Stimulated activated CD4-positive, alpha-beta T cell treated with anti-CD3 and anti-CD28 coated beads, TNF-alpha, amount 100 ng/mL, for 4 hours (primary cell): ENCODE measurements around the gene DIAPH2.
"Not testable (repeated sequence)": the region's sequence is repeated elsewhere in the genome, so short reads cannot be mapped to it uniquely, and the experiment has no call there.

Source experiments
- DNase-seq, 3 experiments: peaks; one replicate each; pipeline ENCODE4 v3.0.0-alpha.2; 2020; ENCODE audit warnings: low read depth in 3 of 3

The DIAPH2 gene

DNA sequence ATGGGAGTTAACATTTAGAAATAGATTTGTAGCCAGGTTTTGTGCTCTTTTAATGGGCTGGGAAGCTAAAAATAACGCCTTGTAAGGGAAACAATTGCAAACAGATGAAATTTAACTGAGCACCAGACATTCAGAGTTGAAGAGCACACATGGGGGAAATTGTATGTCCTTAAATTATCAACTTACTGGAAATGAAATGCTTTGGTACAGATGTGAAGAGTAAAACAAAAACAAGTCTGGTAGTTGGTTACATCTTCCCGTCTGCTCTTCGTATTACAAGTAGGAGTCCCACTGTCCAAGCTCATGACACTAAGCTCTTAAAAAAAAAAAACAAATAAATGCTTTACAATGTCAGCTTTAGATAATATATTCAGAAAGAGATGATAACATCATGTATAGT is 139.5 kb downstream of the DIAPH2 start:
- DNase-seq, result no peak

GRCh38 chrX:96833333-96833732 is 148.7 kb downstream of the DIAPH2 start:
- DNase-seq, result no peak

- DNase-seq, result no peak
Observed at GRCh38 chrX:96834137-96834536, 149.5 kb downstream of the DIAPH2 start.

DNA sequence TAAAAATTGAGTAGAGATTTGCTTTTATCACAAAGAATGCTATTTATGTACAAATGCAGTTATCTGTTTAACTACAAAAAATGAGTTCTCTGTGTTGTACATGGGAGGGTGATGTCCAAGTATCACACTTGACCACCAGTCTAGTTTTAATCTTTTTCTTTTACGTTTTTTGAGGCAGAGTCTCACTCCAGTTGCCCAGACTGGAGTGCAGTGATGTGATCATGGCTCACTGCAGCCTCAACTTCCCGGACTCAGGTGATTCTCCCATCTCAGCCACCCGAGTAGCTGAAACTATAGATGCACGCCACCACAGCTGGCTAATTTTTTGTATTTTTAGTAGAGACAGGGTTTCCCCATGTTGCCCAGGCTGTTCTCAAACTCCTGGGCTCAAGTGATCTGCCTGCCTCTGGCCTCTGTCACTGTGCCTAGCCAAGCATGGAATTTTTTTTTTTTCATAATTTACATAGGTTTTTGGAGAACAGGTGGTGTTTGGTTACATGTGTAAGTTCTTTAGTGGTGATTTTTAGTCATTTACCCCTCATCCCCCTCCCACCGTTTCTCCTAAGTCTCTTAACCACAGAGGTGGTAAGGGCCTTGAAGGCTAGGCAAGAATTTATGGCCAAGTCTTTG is 151.1 kb downstream of the DIAPH2 start:
- DNase-seq, result no peak

DNA sequence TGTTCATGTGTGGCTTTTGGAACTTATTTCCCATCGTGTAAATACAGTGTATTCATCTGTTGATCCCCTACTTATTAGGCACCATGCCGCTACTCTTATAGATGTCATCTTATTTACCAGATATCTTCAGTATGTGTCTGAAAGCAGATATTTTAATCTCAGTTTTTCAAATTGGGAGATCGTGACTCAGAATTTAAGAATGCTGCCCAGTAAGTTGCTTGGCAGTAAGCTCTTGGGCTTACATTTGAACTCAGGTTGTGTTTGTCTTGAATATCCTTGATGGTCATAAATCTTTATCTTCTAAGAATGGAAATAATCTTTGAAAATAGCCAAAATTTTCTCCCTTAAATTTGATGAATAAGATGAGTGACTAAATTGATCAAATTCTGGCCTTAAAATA is 153.2 kb downstream of the DIAPH2 start:
- no peak for DNase-seq

DNA sequence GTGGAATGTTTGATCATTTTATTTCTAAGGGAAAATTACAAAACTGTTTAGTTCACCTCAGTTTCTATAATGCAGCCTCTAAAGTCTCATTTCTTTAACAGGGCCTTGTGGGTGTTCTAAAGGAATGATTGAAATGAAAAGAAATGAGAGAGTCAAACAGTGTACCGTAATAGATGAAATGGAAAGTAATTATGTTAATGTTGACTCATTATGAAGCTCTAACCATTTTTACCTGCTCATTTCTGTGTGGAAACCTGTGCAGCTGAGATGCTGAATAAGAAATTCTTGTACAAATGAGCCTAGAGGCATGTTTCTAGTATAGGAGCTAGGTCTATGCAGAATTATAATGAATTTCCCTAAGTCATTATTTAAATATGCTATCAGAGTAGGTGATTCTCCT is 153.9 kb downstream of the DIAPH2 start:
- DNase-seq, result no peak

DNA sequence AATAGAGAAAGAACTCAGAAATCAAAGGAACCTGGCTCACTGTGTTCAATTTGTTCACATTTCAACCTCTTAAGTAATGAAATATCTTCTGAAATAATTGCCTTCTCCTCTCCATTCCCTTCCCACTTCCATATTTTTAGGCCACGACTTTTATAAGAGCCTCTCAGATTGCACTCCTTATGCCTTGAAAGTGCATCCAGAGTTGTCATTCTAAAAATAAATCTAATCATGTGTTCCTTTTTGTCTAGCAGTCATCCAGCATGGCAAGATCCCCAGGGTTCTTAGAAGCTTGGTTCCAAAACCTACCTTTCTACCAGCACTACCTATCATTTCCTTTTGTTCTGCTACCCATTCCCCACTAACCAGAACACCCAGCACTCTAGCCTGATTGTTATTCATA is 156.7 kb downstream of the DIAPH2 start:
- DNase-seq, result no peak

DNA sequence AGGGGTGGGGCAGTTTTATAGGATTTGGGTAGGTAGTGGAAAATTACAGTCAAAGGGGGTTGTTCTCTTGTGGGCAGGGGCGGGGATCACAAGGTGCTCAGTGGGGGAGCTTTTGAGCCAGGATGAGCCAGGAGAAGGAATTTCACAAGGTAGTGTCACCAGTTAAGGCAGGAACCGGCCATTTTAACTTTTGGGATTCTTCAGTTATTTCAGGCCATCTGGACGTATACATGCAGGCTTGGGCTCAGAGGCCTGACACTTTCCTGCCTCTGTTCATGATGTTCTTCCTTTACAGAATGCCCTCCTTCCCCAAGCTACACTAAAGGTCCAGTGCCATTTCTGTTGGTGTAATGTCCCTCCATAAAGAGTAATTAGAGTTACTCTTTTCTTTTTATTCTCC is 157.2 kb downstream of the DIAPH2 start:
- not testable (repeated sequence) for DNase-seq

DNA sequence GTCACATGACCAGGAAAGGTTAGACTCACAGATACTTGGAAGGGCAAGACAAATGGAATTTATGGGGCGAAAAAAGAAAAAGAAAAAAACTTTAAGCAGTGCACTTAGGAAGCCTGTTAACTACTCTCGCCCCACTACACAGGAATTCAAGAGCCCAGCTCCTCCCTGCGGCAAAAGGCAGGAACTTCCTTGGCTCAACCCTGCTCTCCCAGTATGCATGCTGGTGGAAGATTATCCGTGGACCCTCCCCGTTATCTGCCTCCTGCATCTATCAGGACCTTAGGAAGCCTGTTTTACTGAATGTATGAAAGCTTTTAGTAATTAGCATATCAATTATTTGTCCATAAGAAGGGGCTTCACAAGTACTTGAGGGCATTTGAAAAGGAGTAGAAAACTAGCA is 158.9 kb downstream of the DIAPH2 start:
- DNase-seq, result no peak

DNA sequence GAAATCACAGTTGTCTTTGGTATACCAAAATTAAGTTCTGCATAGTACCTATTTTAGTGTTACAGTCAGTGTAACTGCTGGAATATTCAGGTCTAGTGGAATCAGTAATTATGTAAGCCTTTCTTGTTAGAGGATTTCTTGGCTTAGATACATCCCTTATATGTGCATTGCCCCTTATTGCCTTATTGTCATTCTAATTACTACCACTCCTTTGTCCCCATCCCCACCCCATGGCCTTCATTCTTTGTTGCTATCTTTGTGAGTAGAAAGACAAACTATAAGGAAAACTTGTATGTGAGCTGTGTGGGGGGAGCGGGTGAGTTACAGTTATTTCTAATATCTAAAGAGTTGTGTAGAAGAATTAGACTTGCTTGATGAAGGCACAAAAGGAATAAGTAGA is 162.2 kb downstream of the DIAPH2 start:
- no peak for DNase-seq

DNA sequence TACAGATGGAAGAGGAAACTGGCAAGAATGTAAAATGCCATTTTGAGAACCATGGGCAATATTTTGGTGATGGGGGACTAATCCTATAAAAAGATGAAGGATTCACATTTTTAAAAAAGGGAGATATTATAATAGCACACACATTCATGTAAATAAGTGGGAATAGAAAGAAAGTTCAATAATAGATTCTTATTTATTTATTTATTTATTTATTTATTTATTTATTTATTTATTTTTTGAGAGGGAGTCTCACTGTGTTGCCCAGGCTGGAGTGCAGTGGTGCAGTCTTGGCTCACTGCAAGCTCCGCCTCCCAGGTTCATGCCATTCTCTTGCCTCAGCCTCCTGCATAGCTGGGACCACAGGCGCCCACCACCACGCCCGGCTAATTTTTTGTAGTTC is 174.8 kb downstream of the DIAPH2 start:
- not testable (repeated sequence) for DNase-seq

DNA sequence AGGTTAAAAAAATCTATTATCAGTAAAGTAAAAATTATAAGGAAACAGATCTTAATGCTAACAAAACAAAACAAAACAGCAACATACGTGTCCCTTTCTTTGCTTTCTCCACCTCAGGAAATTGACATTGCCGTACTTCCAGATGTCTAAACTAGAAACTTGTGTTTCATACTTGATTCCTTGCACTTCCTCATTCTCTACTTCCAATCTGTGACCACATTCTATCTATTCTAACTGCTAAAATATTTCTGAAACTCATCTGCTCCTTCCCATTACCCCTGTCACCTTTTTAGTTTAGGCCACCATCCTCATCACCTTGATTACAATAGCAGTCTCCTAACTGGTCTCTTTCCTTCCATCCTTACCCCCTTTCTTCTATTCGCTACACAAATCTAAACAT is 176.6 kb downstream of the DIAPH2 start:
- DNase-seq, result no peak

DNA sequence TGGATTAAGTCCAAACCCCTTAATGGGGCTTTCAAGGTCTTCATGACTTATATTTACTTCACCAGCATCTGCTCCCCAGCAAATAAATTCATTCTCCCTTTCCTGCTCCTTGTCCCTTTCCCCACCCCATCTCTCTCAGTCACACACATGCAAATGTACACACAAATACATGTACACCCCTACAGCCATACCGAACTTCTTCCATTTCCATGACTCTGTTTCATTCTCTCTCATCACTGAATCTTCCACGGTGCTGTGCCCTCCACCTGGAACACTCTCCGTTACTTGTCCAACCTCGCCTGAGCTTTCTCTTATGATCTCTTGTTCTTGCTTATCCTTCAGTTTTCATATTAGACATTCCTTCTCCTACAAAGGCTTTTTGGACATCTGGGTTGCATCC is 177.0 kb downstream of the DIAPH2 start:
- DNase-seq, result no peak

GRCh38 chrX:96883608-96884007 is 199.0 kb downstream of the DIAPH2 start, which contains the start of gene RPA4:
Gene RPA4, plus strand, starts transcription at chrX:96883908. Its CDS starts 403 bp downstream, at chrX:96884311.
- no peak for DNase-seq

DNA sequence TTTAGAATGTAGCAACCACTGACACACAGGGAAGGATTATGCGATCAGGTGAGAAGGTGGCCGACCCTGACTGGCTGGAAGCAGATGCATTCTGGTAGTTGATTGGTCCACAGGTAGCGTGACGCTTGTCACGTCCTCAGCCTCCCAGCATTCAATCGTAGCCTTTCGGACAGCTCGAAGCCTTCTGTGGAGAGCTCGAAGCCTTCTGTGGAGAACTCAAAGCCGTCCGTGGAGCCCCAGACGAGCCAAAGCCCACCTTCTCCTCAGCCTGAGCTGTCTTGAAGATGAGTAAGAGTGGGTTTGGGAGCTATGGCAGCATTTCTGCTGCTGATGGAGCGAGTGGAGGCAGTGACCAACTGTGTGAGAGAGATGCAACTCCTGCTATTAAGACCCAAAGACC is 199.4 kb downstream of the DIAPH2 start:
- no peak for DNase-seq

GRCh38 chrX:96889726-96890125 is 205.1 kb downstream of the DIAPH2 start:
- no peak for DNase-seq

DNA sequence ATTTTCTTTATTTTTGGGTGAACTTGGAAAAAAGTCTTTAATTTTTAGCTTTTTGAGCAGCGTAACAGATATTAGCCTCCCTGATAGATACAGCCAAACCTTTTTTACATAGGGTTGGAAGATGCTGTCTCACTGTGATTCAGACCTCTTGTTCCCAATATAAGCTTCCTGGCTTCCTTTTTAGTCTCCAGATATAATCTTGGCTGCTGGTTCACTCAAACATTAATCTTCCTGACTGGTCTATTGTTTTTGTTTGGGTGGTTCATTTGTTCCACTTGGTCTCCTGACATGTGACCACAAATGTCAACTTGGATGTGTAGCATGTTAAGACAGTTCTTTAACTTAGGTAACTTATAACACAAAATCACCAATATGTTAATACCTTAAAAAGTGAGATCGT is 222.1 kb downstream of the DIAPH2 start:
- DNase-seq, result no peak

- DNase-seq, result no peak
Observed at GRCh38 chrX:96907516-96908272, 223.1 kb downstream of the DIAPH2 start.

DNA sequence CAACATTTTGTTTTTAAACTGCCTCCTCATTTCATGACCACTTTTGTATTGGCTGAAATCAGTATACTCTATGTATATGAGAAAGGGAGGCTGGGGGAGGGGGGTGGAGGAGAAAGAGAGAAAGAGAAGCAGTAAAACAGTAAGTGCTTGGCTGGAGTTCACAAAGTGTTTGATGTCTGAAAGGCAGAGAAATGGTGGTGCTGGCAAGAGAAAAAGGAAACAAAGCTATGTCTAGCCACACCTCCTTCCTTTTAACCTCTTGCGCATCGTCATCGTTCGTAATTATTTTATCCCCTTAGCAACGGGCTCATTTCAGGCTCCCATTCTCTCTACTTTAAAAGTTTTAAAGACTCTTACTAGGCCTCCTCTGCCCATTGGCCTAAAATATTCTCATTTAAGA is 224.6 kb downstream of the DIAPH2 start:
- no peak for DNase-seq

DNA sequence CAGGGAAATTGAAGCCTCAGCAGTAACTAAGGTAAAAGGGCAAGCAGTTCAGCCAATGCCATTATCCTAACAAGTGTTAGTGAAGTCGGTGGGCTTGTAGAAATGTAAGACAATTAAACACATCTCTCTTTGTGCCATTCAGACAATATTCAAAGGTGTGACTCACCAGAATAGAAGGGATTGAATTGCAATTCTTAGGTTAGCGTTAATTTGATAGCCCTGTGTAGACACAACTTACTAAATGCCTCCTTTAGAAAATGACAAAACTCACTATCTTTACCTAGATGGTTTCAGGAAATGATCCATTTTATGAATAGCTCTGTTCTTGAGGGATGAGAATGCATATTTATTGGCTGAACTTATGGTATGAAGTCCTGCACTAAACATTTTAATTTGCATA is 234.2 kb downstream of the DIAPH2 start:
- DNase-seq, result no peak

GRCh38 chrX:96919672-96920071 is 235.0 kb downstream of the DIAPH2 start:
- no peak for DNase-seq

GRCh38 chrX:96924581-96924980 is 239.9 kb downstream of the DIAPH2 start:
- DNase-seq, result no peak

DNA sequence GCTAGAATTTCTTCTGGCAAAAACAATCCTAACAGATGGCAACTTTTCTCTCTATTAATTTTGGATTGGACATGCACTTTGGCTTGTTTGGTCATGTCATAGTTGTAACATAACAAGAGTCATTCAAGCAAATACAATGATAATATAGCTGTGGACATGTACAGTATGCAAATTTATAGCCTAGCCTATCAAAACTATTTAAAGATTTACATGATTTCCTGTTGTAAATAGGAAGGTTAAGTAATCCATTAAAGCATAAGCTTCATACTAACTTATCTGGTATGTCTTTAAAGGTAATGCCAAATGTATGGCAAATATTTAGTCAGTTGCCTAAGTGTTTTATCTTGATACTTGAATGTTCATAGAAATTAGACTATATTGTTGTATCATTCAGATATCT is 244.4 kb downstream of the DIAPH2 start:
- no peak for DNase-seq

- no peak for DNase-seq
Observed at GRCh38 chrX:96957718-96958117, 273.1 kb downstream of the DIAPH2 start.
